K562 (cell line): ENCODE results near the gene ZDHHC8. TPM values are rescaled to one million over a fixed set of nuclear protein-coding genes. Genes with fewer than 3 reads are reported as not detected.

Experiments
- ARHGAP35 ChIP-seq: fragments of 450-650 bp; IDR thresholded peaks from 2 replicates; pipeline ENCODE4 v1.6.1; 2018; ENCODE audit not compliant: partially characterized antibody
- FOXO4 ChIP-seq: fragments of 450-650 bp; formaldehyde crosslinking; IDR thresholded peaks from 2 replicates; pipeline ENCODE4 v1.4.0; 2020; ENCODE audit warnings: mild to moderate bottlenecking, moderate library complexity
- MGA ChIP-seq: fragments of 450-650 bp; IDR thresholded peaks from 2 replicates; pipeline ENCODE4 v1.6.1; 2016; ENCODE audit warnings: mild to moderate bottlenecking, moderate library complexity
- POLR2AphosphoS2 ChIP-seq: IDR thresholded peaks from 2 replicates; pipeline ENCODE4 v1.6.1; 2012; ENCODE audit warnings: low read length, improper control_type of control experiment
- SMARCE1 ChIP-seq: fragments of 450-650 bp; IDR thresholded peaks from 2 replicates; pipeline ENCODE4 v1.7.1; 2016; ENCODE audit warnings: mild to moderate bottlenecking
- TRIM24 ChIP-seq, 2 experiments: fragments of 450-650 bp; IDR thresholded peaks; 2 replicates each; pipeline ENCODE4 v1.6.1; 2016
- ZNF57 ChIP-seq: fragments of 450-650 bp; formaldehyde crosslinking; IDR thresholded peaks from 2 replicates; pipeline ENCODE4 v1.4.0; 2020; ENCODE audit warnings: mild to moderate bottlenecking, moderate library complexity
- ZNF778 ChIP-seq: fragments of 450-650 bp; formaldehyde crosslinking; IDR thresholded peaks from 2 replicates; pipeline ENCODE4 v1.4.0; 2020; ENCODE audit warnings: mild to moderate bottlenecking, moderate library complexity
- polyA plus RNA-seq, 8 experiments: library from polyadenylated mRNA; depleted of rRNA in 4 of 8; stranded (reverse) in 5 of 8; unstranded in 3 of 8; fragments of >200 nt; fragmentation: Nextera tagmentation in 2 of 8; fragmentation: Illumina TruSeq in 1 of 8; extraction: Ambion mirVana in 2 of 8; extraction: Trizol in 1 of 8; gene quantifications; 2 replicates each; pipeline versions ENCODE4 v1.2.1 to v1.2.3, GENCODE V29; 2011 to 2014; ENCODE audit warnings: inconsistent platforms in 1 of 8, missing spikeins in 1 of 8
- total RNA-seq, 7 experiments: library from RNA; depleted of rRNA in 6 of 7; stranded (reverse); fragments of >200 nt in 6 of 7; fragmentation: Illumina TruSeq in 2 of 7; extraction: Trizol in 2 of 7; gene quantifications; 2 replicates each; pipeline versions ENCODE4 v1.2.1 to v1.2.3, GENCODE V29; 2011 to 2021; ENCODE audit warnings: low replicate concordance in 1 of 7

The ZDHHC8 gene
- total and polyA plus RNA-seq, 9 of the 15 experiments (the other 6 are each of a cell fraction or from before 2014, with no cell fraction given): 0.04 to 109 (median 16.4) TPM

GRCh38 chr22:20124083-20124787, 7.4 kb upstream of the ZDHHC8 start (continued):
- TF ChIP-seq ZNF778 (CRISPR knock-in tag) (no peak), POLR2AphosphoS2 (peak; percentile 82; the same call in 1 of the 2 replicates), ARHGAP35 (no peak), ZNF57 (CRISPR knock-in tag) (no peak), SMARCE1 (no peak), MGA (no peak), TRIM24 (IDR thresholded peaks at IDR 0.05) (no peak), FOXO4 (CRISPR knock-in tag) (no peak)
